ENCODE results near the gene GNG7. TPM values are rescaled to one million over a fixed set of nuclear protein-coding genes. Genes with fewer than 3 reads are reported as not detected.
"Not testable (repeated sequence)": the region's sequence is repeated elsewhere in the genome, so short reads cannot be mapped to it uniquely, and the experiment has no call there.

The GNG7 gene
- total and polyA plus RNA-seq, 8 donors, result 4.0 to 8.8 (median 6.0) TPM

- H3K27me3 ChIP-seq, result no peaks in the 10 kb centered on the region
- ATAC-seq (no peak), DNase-seq (no peak), FAIRE-seq (no peak)
- H3K9me3 ChIP-seq, result no peaks in the 10 kb centered on the region
- WGBS, 2 donors, result 87 to 89% methylated on average over 20 of the region's 20 CpGs
- no peak overlapping the region for H3K4me3 ChIP-seq
- H3K36me3 ChIP-seq, result no peaks in the 10 kb centered on the region
- no peaks in the 10 kb centered on the region for H3K4me1 ChIP-seq
- no peak overlapping the region for H3K27ac ChIP-seq
- intact Hi-C loops (cut with DNase I), result no loop called here
- no peak for TF ChIP-seq CTCF (IDR thresholded peaks at IDR 0.05)
Measured at GRCh38 chr19:2683430-2684003, 19.0 kb downstream of the GNG7 start.

GRCh38 chr19:2680808-2681207 is 21.7 kb downstream of the GNG7 start:
- Histone ChIP-seq H3K36me3 (no peaks in the 10 kb centered on the region), H3K27ac (no peak overlapping the region), H3K4me1 (no peaks in the 10 kb centered on the region), H3K27me3 (no peaks in the 10 kb centered on the region), H3K4me3 (no peak overlapping the region), H3K9me3 (no peaks in the 10 kb centered on the region)
- no peak for DNase-seq
- ATAC-seq, result no peak
- FAIRE-seq, result no peak
- intact Hi-C loops (cut with DNase I), result no loop called here
- TF ChIP-seq CTCF (IDR thresholded peaks at IDR 0.05), result no peak
- 93 to 96% methylated on average over 11 of the region's 11 CpGs for WGBS, 2 donors

GRCh38 chr19:2679439-2679838 is 23.1 kb downstream of the GNG7 start:
- FAIRE-seq, result no peak
- TF ChIP-seq CTCF (IDR thresholded peaks at IDR 0.05), result no peak
- Histone ChIP-seq H3K27me3 (no peaks in the 10 kb centered on the region), H3K9me3 (no peaks in the 10 kb centered on the region), H3K27ac (no peak overlapping the region), H3K36me3 (no peaks in the 10 kb centered on the region), H3K4me1 (no peaks in the 10 kb centered on the region), H3K4me3 (no peak overlapping the region)
- intact Hi-C loops (cut with DNase I), result no loop called here
- 94 to 97% methylated on average over 2 of the region's 2 CpGs for WGBS, 2 donors
- ATAC-seq, result no peak
- no peak for DNase-seq

GRCh38 chr19:2678948-2679347 is 23.5 kb downstream of the GNG7 start:
- H3K36me3 ChIP-seq; H3K4me3 ChIP-seq; H3K9me3 ChIP-seq; H3K27me3 ChIP-seq; ATAC-seq; H3K4me1 ChIP-seq; intact Hi-C loops (cut with DNase I); DNase-seq; H3K27ac ChIP-seq; FAIRE-seq: not testable (repeated sequence)
- 93 to 97% methylated on average over 5 of the region's 5 CpGs for WGBS, 2 donors

- no peaks in the 10 kb centered on the region for H3K36me3 ChIP-seq
- no peak overlapping the region for H3K4me3 ChIP-seq
- no peak overlapping the region for H3K27ac ChIP-seq
- H3K27me3 ChIP-seq, result no peaks in the 10 kb centered on the region
- no peak for DNase-seq
- no peak for FAIRE-seq
- intact Hi-C loops (cut with DNase I), result no loop called here
- no peaks in the 10 kb centered on the region for H3K4me1 ChIP-seq
- peak in 2 of 4 donors; percentile 46 to 51 for ATAC-seq
- TF ChIP-seq CTCF (IDR thresholded peaks at IDR 0.05), result no peak
- WGBS, 2 donors, result 81 to 86% methylated on average over 8 of the region's 8 CpGs
- no peaks in the 10 kb centered on the region for H3K9me3 ChIP-seq
Measured at GRCh38 chr19:2678044-2678671, 24.3 kb downstream of the GNG7 start.

All from pancreas (tissue), 10 donors.